GM13976 (cell line): Measurements from ENCODE around the gene BFSP2.
A peak's percentile ranks its signal among the peaks of the same experiment; 100 is the strongest.
"Not testable (repeated sequence)": the region's sequence is repeated elsewhere in the genome, so short reads cannot be mapped to it uniquely, and the experiment has no call there.

ENCODE experiments used
- DNase-seq: peaks from one replicate; pipeline ENCODE4 v3.0.0; 2012; ENCODE audit warnings: low spot score
- in situ Hi-C: fragments of 300-500 bp; cut with MboI; formaldehyde crosslinking; loops from one replicate; pipeline ENCODE4 v1.12.0; 2022; ENCODE audit warnings: low sequenced_read_pairs, mixed read lengths, inconsistent platforms; ENCODE audit not compliant: unreplicated experiment
- TF ChIP-seq, protein P1 (sequence below): IDR thresholded peaks from 2 replicates; pipeline ENCODE4 v1.5.1; 2012; ENCODE audit warnings: borderline replicate concordance, mild to moderate bottlenecking; ENCODE audit not compliant: insufficient read depth; ENCODE audit errors: extremely low read depth, missing control alignments, control extremely low read depth

Gene BFSP2

DNA sequence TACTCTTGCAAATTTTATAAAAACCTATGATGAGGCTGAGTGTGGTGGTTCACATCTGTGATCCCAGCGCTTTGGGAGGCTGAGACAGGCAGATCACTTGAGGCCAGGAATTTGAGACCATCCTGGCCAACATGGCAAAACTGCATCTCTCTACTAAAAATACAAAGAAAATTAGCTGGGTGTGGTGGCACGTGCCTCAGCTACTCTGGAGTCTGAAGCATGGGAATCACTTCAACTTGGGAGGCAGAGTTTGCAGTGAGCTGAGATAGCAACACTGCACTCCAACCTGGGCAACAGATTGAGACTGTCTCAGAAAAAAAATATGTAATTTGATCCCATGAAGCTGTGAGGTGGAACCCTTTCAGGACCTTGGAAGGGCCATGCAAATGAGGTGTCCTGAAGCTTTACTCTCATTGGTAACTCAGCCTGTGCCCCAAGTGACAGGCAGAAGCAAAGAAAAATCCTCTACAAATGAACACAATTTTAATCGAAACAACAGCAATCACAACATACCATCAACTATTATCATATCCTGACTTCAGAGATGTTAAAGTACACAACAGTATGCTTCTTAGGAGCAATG, 89.0 kb downstream of the BFSP2 start:
- in situ Hi-C loops: no loop called here
- TF ChIP-seq, protein P1, sequence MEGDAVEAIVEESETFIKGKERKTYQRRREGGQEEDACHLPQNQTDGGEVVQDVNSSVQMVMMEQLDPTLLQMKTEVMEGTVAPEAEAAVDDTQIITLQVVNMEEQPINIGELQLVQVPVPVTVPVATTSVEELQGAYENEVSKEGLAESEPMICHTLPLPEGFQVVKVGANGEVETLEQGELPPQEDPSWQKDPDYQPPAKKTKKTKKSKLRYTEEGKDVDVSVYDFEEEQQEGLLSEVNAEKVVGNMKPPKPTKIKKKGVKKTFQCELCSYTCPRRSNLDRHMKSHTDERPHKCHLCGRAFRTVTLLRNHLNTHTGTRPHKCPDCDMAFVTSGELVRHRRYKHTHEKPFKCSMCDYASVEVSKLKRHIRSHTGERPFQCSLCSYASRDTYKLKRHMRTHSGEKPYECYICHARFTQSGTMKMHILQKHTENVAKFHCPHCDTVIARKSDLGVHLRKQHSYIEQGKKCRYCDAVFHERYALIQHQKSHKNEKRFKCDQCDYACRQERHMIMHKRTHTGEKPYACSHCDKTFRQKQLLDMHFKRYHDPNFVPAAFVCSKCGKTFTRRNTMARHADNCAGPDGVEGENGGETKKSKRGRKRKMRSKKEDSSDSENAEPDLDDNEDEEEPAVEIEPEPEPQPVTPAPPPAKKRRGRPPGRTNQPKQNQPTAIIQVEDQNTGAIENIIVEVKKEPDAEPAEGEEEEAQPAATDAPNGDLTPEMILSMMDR: no peak
- no peak for DNase-seq

DNA sequence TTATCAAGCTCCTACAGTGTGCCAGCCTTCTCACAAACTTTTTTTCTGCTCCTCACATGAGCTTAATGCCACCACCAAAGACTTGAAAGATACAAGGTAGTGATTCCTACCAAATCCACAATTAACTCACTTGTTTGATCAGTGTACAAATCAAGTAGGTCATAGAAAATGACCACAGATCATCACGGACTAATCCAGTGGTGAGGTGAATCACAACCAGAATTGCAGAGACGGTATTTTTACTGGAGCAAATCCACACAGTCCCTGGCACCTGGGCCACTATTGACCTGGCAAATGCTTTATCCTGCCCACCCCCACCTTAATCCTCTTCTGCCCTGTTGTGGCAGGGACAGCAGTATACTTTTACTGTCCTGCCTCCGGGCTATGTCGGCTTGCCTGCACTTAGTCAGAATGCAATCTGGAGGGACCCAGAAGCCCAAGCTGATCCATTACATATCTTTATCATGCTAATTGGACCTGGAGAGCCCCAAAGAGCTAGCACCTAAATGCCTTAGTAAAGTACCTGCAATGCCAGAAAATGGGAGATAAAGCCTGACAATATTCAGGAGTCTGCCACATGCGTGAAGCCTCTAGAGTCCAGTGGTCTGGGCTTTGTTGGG, 89.7 kb downstream of the BFSP2 start:
- TF ChIP-seq, protein P1: no peak
- in situ Hi-C loops: no loop called here
- no peak for DNase-seq

DNA sequence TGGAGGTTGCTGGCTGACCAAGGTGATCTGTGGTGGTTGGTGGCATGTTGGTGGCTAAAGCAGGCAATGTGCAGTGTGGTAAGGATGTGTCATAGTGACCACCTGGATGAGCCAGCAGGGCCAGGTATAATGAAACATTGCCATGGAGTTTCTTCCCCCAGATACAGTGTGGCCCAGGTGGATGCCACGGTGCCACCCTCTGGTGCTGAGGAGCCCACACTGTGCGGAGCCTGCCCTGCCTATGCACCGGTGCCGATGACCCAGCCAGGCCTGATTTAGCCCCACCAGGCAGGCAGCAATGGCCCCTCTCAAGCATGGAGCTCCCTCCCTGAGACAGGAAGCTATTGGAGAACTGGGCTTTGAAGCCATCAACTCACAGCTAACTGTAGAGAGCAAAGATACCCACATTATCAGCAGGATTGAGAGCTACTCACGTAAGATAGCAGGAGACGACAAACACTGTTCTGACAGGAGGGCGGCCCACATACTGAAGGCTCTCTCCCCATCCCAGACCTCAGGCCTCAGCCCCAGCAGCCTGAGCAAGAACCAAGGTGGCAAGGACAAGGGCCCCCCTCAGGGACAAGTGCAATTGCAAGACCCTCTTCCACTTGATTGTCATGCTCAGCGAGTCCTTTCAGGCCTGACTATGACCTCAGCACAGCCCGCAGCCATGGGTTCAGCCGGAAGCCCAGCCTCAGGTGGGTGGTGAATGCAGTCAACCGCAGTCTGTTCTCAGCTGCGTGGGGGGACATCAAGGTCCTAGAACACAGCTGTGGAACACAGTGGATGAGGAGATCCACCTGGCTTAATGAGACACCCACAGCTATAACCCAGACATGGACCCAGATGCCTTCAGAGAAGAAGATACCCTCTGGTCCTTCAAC, 90.9 kb downstream of the BFSP2 start:
- TF ChIP-seq, protein P1: no peak
- in situ Hi-C loops: no loop called here
- DNase-seq: peak; percentile 85

DNA sequence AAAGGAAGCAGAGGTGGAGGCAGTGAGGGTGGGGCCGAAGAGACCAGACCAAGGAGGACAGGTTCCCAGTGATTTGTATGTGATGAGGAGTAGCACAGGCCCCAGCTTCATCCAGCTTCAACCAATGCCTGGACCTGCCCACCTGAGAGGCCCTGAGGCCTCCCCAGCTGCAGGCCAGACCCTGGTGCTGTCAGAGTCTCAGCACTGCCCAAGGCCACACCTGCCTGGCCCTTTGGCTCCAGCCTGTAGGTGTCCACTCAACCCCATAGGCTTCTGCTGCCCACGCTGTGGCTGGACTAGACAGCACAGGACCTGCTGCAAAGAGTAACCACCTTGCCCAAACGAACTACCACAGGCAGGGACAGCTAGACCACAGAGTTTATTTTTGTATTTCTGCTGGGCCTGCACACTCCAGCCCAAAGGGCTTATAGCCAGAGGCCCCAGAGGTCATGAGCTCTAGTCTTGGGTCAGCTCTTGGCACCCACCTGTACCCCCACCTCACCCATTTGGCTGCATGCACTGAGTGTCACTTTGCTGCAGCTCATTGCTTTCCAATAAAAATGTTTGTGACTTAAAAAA, 91.7 kb downstream of the BFSP2 start:
- TF ChIP-seq, protein P1: no peak
- peak; percentile 45 for DNase-seq
- in situ Hi-C loops: no loop called here

DNA sequence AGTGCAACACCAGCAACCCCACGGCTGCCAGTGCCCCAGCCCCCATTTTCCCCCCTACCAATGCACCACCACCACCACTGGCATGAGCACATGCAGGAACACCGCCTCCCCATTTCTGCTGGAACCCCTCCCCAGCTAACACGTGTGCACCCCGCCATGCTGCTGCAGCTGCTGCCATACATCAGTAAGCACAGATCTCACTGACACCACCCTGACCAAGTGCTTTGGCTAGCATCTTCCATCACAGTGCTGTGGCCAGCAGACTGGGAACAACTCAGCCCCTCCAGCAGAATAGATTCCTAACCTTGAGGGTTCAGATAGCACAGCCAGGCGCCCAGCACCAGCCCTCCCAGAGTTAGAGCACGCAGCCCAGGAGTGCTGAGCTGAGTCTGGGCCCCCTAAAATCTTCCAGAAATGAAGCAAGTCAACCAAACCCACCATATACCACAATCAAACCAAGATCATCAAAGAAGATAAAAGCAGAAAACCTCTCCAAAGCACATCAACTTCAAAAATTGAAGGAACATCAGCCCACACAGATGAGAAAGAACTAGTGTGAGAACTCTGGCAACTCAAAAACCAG, 92.4 kb downstream of the BFSP2 start:
- TF ChIP-seq, protein P1: no peak
- in situ Hi-C loops: no loop called here
- no peak for DNase-seq

DNA sequence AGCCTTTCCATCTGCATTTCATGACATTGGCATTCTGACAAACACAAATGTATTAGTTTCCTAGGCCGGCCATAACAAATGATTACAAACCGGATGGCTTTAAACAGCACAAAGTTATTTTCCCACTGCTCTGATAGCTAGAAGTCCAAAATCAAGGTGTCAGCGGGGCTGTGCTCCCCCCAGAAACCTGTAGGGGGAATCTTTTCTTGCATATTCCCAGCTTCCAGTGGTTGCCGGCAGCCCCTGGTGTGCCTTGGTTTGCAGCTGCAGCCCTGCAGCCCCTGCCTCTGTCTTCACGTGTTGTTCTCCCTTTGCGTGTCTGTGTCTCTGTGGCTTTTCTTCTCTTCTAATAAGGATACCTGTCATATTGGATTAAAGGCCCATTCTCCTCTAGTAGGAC, 94.6 kb downstream of the BFSP2 start:
- in situ Hi-C loops: no loop called here
- TF ChIP-seq, protein P1: no peak
- no peak for DNase-seq

DNA sequence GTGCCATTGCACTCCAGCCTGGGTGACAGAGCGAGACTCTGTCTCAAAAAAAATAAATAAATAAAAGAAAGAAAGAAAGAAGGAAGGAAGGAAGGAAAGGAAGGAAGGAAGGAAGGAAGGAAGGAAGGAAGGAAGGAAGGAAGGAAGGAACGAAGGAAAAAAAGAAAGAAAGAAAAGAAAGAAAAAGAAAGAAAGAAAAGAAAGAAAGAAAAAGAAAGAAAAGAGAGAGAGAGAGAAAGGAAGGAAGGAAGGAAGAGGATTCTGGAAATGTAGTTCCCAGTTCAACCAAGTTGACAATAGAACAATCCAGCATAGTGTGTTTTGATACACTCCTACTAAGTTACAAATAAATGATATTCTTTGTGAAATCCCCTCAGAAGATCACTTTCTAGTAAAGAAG, 102.7 kb downstream of the BFSP2 start:
- DNase-seq, in situ Hi-C loops: not testable (repeated sequence)
